WI38 (cell line): Measurements from ENCODE around the gene RFX6.

Source experiments
- H3K4me3 ChIP-seq: 2 replicates; pipeline ENCODE4 v1.5.1; 2011; ENCODE audit warnings: low read depth, mild to moderate bottlenecking, control low read depth, low read length
- TF ChIP-seq, protein P1 (sequence below): IDR thresholded peaks from 2 replicates; pipeline ENCODE4 v1.5.1; 2012; ENCODE audit warnings: low read depth, mild to moderate bottlenecking, control low read depth, low read length

The RFX6 gene

DNA sequence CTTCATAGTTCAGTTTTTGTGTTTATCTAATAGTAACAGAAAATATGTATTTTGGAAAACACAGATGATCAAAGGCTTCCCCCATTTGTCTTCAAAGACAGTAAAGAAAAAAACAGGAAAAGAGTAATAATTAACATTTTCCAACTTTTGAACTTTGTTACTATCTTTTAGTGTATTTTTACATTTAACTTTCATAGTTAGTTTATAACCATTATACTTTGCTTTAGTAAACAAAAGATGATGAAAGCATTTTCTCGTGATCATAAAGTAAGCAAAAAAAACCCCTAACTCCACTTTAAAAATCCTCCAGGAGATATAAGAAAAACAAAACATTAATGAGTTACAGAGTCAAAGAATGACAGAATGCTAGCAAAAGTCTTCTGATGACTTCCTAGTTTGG, 34.6 kb upstream of the RFX6 start:
- TF ChIP-seq, protein P1, sequence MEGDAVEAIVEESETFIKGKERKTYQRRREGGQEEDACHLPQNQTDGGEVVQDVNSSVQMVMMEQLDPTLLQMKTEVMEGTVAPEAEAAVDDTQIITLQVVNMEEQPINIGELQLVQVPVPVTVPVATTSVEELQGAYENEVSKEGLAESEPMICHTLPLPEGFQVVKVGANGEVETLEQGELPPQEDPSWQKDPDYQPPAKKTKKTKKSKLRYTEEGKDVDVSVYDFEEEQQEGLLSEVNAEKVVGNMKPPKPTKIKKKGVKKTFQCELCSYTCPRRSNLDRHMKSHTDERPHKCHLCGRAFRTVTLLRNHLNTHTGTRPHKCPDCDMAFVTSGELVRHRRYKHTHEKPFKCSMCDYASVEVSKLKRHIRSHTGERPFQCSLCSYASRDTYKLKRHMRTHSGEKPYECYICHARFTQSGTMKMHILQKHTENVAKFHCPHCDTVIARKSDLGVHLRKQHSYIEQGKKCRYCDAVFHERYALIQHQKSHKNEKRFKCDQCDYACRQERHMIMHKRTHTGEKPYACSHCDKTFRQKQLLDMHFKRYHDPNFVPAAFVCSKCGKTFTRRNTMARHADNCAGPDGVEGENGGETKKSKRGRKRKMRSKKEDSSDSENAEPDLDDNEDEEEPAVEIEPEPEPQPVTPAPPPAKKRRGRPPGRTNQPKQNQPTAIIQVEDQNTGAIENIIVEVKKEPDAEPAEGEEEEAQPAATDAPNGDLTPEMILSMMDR, result no peak
- no peak overlapping the region for H3K4me3 ChIP-seq

DNA sequence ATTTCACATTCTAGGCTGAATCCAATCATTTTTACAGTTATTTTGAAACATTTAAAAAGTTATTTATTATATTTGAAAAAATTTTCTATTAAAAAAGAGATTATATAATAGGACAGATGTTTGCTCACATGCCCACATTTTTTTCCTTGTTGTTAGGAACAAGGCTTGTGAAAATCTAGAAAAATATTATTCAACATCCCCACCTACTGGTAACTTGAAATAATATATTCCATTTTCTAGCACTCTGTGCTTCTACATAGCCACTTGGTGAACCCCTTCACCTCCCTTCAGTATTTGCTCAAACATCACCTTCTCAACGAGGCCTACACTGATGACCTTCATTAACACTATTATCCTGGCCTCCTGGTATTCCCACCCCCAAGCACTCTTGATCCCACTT, 29.8 kb upstream of the RFX6 start:
- no peak overlapping the region for H3K4me3 ChIP-seq
- TF ChIP-seq, protein P1, result no peak

- TF ChIP-seq, protein P1, result no peak
- H3K4me3 ChIP-seq, result no peak overlapping the region
These were observed 19.0 kb upstream of the RFX6 start for GRCh38 chr6:116858060-116858459.

GRCh38 chr6:116859264-116859663, 17.8 kb upstream of the RFX6 start:
- no peak overlapping the region for H3K4me3 ChIP-seq
- TF ChIP-seq, protein P1, result no peak

- H3K4me3 ChIP-seq, result no peak overlapping the region
- TF ChIP-seq, protein P1, result no peak
These were observed 10.7 kb upstream of the RFX6 start for GRCh38 chr6:116866281-116866871.

DNA sequence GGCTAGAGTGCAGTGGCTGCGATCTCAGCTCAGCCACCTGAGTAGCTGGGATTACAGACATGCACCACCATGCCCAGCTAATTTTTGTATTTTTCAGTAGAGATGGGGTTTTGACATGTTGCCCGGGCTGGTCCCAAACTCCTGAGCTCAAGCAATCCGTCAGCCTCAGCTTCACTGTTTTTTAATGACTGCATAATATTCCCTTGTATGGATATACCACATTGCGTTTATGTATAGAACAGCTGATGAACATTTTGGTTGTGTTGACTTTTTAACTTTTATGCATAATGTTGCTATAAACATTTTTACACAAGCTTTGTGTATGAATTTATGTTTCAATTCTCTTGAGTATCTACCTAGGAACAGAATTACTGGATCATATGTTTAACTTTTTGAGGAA, 4.3 kb upstream of the RFX6 start:
- TF ChIP-seq, protein P1, result no peak
- H3K4me3 ChIP-seq, result no peak overlapping the region

DNA sequence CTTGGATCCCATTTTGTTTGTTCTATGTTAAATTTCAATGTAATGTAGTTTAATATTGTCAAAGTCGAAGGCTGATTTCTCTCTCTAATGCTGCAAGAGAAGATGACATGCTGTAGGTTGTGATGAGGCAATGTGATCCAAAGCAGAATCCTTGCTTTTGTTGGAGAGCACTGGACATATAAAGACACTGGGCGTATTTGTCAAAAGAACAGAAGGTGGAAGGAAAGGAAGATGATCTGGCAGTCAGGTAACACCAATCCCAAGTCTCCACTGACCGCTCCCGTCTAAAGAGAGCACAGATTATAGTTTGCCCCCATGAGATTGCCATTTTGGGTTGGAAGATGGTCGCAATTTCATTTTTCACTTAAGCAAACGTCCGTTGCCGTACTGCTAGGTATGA, 935 bp upstream of the RFX6 start:
- TF ChIP-seq, protein P1, result no peak
- H3K4me3 ChIP-seq, result no peak overlapping the region
